Measurements from ENCODE around the gene CDT1.

Gene CDT1

DNA sequence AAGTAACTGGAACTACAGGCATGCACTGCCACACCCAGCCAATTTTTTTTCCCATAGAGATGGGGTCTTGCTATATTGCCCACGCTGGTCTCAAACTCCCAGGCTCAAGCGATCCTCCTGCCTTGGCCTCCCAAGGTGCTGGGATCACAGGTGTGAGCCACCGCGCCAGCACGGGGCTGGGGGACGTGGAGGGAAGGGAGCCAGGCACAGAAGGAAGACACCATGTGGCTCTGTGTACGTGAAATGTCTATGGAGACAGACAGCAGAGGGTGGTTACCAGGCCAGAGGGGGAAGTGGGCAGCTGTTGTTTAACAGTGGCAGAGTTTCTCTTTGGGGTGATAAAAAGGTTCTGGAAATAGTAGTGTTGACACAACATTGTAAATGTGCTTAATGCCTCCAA lies 14.0 kb upstream of the CDT1 start:
- Histone ChIP-seq H3K4me3 (ENCODE audit: low read depth, low read length, poor library complexity, severe bottlenecking) (no peak overlapping the region), H3F3A (ENCODE audit: insufficient read depth, low read length) (0 out of 2 replicates have a peak, but pooled peaks cover 3% of the 10 kb centered on the region), H3K79me2 (ENCODE audit: insufficient read depth, low read length) (no peaks in the 10 kb centered on the region), H4K20me1 (ENCODE audit: insufficient read depth, low read length) (no peaks in the 10 kb centered on the region), H3K27ac (ENCODE audit: low read depth, low read length, poor library complexity, severe bottlenecking) (no peak overlapping the region), H3K36me3 (ENCODE audit: insufficient read depth, low read length) (no peaks in the 10 kb centered on the region), H3K9ac (ENCODE audit: low read length) (no peak overlapping the region), H2AFZ (ENCODE audit: low read length) (no peak overlapping the region), H3K9me2 (ENCODE audit: low read depth, low read length) (no peaks in the 10 kb centered on the region), H3K4me1 (ENCODE audit: insufficient read depth, low read length, severe bottlenecking) (peaks cover 49% of the 10 kb centered on the region), H3K9me3 (ENCODE audit: low read length) (no peaks in the 10 kb centered on the region), H3K4me2 (ENCODE audit: low read length) (no peak overlapping the region), H3K27me3 (ENCODE audit: insufficient read depth, low read length) (no peaks in the 10 kb centered on the region)
- TF ChIP-seq, protein P1, sequence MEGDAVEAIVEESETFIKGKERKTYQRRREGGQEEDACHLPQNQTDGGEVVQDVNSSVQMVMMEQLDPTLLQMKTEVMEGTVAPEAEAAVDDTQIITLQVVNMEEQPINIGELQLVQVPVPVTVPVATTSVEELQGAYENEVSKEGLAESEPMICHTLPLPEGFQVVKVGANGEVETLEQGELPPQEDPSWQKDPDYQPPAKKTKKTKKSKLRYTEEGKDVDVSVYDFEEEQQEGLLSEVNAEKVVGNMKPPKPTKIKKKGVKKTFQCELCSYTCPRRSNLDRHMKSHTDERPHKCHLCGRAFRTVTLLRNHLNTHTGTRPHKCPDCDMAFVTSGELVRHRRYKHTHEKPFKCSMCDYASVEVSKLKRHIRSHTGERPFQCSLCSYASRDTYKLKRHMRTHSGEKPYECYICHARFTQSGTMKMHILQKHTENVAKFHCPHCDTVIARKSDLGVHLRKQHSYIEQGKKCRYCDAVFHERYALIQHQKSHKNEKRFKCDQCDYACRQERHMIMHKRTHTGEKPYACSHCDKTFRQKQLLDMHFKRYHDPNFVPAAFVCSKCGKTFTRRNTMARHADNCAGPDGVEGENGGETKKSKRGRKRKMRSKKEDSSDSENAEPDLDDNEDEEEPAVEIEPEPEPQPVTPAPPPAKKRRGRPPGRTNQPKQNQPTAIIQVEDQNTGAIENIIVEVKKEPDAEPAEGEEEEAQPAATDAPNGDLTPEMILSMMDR (IDR thresholded peaks at IDR 0.05; ENCODE audit: low read length), result no peak
- no peak for TF ChIP-seq EZH2 (IDR thresholded peaks at IDR 0.05; ENCODE audit: borderline replicate concordance, low read length)

DNA sequence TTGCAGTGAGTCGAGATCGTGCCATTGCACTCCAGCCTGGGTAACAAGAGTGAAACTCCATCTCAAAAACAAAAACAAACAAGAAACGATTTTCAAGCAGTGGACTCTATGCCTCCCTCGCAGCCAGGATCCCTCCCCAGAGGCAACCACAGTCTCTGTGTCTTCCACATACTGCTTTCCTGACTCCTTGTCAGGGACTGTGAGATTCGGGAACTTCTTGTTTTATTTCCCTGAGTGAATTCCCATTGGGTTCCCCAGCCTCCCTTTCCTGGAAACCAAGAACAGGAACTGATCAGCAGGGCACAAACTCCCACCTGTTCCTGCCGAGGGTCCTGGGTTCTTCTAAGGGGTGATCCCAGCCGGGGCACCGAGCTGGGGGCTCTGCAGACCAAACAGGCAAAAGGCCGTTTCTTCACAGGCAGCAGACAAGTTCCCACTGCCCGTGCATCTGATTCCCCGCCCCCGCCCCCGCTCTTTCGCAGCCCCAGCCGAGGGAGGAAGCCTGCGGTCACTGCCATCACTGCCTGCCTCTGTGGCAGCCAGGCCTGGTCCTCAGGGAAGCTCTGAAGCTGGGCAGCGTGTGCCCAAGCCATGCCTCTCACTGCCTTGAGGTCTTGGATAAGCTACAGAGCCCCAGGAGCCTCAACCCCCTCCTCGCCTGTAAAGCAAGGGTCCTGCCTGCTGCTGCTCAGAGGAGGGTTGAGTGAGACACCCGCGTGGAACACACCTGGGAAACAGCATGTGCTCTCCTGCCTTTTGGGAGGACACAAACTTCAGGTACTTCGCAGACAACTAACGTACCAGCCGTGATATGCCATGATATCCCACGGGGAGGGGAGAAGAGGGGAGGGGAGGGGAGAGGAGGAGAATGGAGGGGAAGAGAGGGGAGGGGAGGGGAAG lies 13.0 kb upstream of the CDT1 start:
- no peaks in the 10 kb centered on the region for H3K9me3 ChIP-seq (ENCODE audit: low read length)
- no peak overlapping the region; the same call in 1 of the 2 replicates for H3K9ac ChIP-seq (ENCODE audit: low read length)
- no peaks in the 10 kb centered on the region for H4K20me1 ChIP-seq (ENCODE audit: insufficient read depth, low read length)
- peak overlapping the region; percentile 29 for H3K27ac ChIP-seq (ENCODE audit: low read depth, low read length, poor library complexity, severe bottlenecking)
- TF ChIP-seq EZH2 (IDR thresholded peaks at IDR 0.05; ENCODE audit: borderline replicate concordance, low read length), result no peak
- TF ChIP-seq, protein P1 (IDR thresholded peaks at IDR 0.05; ENCODE audit: low read length), result no peak
- no peak overlapping the region for H3K4me3 ChIP-seq (ENCODE audit: low read depth, low read length, poor library complexity, severe bottlenecking)
- H3K27me3 ChIP-seq (ENCODE audit: insufficient read depth, low read length), result no peaks in the 10 kb centered on the region
- H3K9me2 ChIP-seq (ENCODE audit: low read depth, low read length), result no peaks in the 10 kb centered on the region
- H3K79me2 ChIP-seq (ENCODE audit: insufficient read depth, low read length), result no peaks in the 10 kb centered on the region
- H3K4me2 ChIP-seq (ENCODE audit: low read length), result peak overlapping the region; percentile 23; the same call in 1 of the 2 replicates
- H3K4me1 ChIP-seq (ENCODE audit: insufficient read depth, low read length, severe bottlenecking), result peaks cover 53% of the 10 kb centered on the region
- 0 out of 2 replicates have a peak, but pooled peaks cover 3% of the 10 kb centered on the region for H3F3A ChIP-seq (ENCODE audit: insufficient read depth, low read length)
- H2AFZ ChIP-seq (ENCODE audit: low read length), result no peak overlapping the region
- H3K36me3 ChIP-seq (ENCODE audit: insufficient read depth, low read length), result no peaks in the 10 kb centered on the region

DNA sequence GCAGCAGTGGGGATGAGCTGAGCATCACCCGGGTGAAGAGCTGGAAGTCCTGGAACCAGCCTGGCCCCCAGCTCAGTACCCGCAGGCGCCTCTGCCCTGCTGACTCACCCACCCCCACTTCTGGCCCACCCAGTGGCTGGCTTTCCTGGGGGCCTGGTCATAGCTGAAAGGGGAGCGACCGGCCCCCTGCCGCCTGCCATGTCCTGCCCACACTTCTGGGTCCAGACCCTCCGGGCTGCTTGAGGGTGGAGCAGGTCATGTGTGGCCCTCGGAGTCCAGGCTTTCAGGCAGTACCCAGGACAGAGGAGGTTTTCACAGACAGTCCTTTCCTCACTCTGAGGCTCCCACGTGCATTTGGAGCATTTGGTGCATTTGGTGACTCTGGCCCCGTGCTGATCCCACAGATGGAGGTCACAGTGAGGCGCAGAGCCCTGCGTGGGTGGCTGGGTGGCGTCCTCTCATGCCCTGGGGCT lies 11.5 kb upstream of the CDT1 start:
- H3K4me1 ChIP-seq (ENCODE audit: insufficient read depth, low read length, severe bottlenecking), result peaks cover 51% of the 10 kb centered on the region
- no peaks in the 10 kb centered on the region for H3K9me2 ChIP-seq (ENCODE audit: low read depth, low read length)
- no peak for TF ChIP-seq EZH2 (IDR thresholded peaks at IDR 0.05; ENCODE audit: borderline replicate concordance, low read length)
- TF ChIP-seq, protein P1 (IDR thresholded peaks at IDR 0.05; ENCODE audit: low read length), result no peak
- no peaks in the 10 kb centered on the region for H4K20me1 ChIP-seq (ENCODE audit: insufficient read depth, low read length)
- H3F3A ChIP-seq (ENCODE audit: insufficient read depth, low read length), result 0 out of 2 replicates have a peak, but pooled peaks cover 1% of the 10 kb centered on the region
- no peaks in the 10 kb centered on the region for H3K27me3 ChIP-seq (ENCODE audit: insufficient read depth, low read length)
- H3K79me2 ChIP-seq (ENCODE audit: insufficient read depth, low read length), result no peaks in the 10 kb centered on the region
- H3K36me3 ChIP-seq (ENCODE audit: insufficient read depth, low read length), result no peaks in the 10 kb centered on the region
- H3K9ac ChIP-seq (ENCODE audit: low read length), result no peak overlapping the region
- H3K9me3 ChIP-seq (ENCODE audit: low read length), result no peaks in the 10 kb centered on the region
- H3K4me2 ChIP-seq (ENCODE audit: low read length), result no peak overlapping the region
- H2AFZ ChIP-seq (ENCODE audit: low read length), result no peak overlapping the region
- peak overlapping the region; percentile 13 for H3K27ac ChIP-seq (ENCODE audit: low read depth, low read length, poor library complexity, severe bottlenecking)
- H3K4me3 ChIP-seq (ENCODE audit: low read depth, low read length, poor library complexity, severe bottlenecking), result no peak overlapping the region
